HG02973 (cell line): ENCODE data around the gene GRAMD2B.

ENCODE experiments used
- ATAC-seq: cut with Tn5 transposase; IDR thresholded peaks from one replicate; pipeline ENCODE4 v1.9.1; 2021; ENCODE audit warnings: moderate library complexity; ENCODE audit not compliant: unreplicated experiment

The GRAMD2B gene

GRCh38 chr5:126472538-126472889 lies 49.3 kb downstream of the GRAMD2B start:
- ATAC-seq: no peak

- ATAC-seq: no peak
These were observed 54.3 kb downstream of the GRAMD2B start for GRCh38 chr5:126477294-126478117.

GRCh38 chr5:126479810-126480209 lies 56.6 kb downstream of the GRAMD2B start:
- ATAC-seq: no peak

- ATAC-seq: no peak
These were observed 57.6 kb downstream of the GRAMD2B start for GRCh38 chr5:126480824-126481223.

- no peak for ATAC-seq
These were observed 58.0 kb downstream of the GRAMD2B start for GRCh38 chr5:126481243-126481642.

- no peak for ATAC-seq
These were observed 59.4 kb downstream of the GRAMD2B start for GRCh38 chr5:126482591-126482990.

GRCh38 chr5:126483156-126483555 lies 59.9 kb downstream of the GRAMD2B start:
- ATAC-seq: no peak

- ATAC-seq: no peak
These were observed 61.0 kb downstream of the GRAMD2B start for GRCh38 chr5:126484253-126484652.

- ATAC-seq: no peak
These were observed 63.1 kb downstream of the GRAMD2B start for GRCh38 chr5:126486332-126486731.

- no peak for ATAC-seq
These were observed 64.4 kb downstream of the GRAMD2B start for GRCh38 chr5:126487596-126487995.

GRCh38 chr5:126488443-126489065 lies 65.3 kb downstream of the GRAMD2B start:
- no peak for ATAC-seq

GRCh38 chr5:126490167-126490940 lies 67.1 kb downstream of the GRAMD2B start:
- ATAC-seq: no peak

- ATAC-seq: no peak
These were observed 69.7 kb downstream of the GRAMD2B start for GRCh38 chr5:126492939-126493338.

- ATAC-seq: no peak
These were observed 71.2 kb downstream of the GRAMD2B start for GRCh38 chr5:126494393-126494792.

- no peak for ATAC-seq
These were observed 74.3 kb downstream of the GRAMD2B start for GRCh38 chr5:126497506-126497905.

GRCh38 chr5:126499278-126499677 lies 76.1 kb downstream of the GRAMD2B start:
- ATAC-seq: no peak

GRCh38 chr5:126499853-126500342 lies 76.7 kb downstream of the GRAMD2B start:
- ATAC-seq: peak; percentile 64

GRCh38 chr5:126501448-126501847 lies 78.2 kb downstream of the GRAMD2B start:
- no peak for ATAC-seq

GRCh38 chr5:126503602-126504104 lies 80.4 kb downstream of the GRAMD2B start:
- no peak for ATAC-seq

GRCh38 chr5:126506079-126506478 lies 82.9 kb downstream of the GRAMD2B start:
- no peak for ATAC-seq

- ATAC-seq: no peak
These were observed 85.2 kb downstream of the GRAMD2B start for GRCh38 chr5:126508251-126508961.
